OCI-LY3 (cell line): ENCODE data around the gene GGT1.

Experiments
- H2AFZ ChIP-seq: fragments of 200-600, 300-600 bp; shearing (Covaris generic); 2 replicates; pipeline ENCODE4 v1.6.0; 2014; ENCODE audit warnings: antibody characterized with exemption, low read depth, low read length
- H3K27ac ChIP-seq: fragments of 200-600, 300-600 bp; sonication (generic); 2 replicates; pipeline ENCODE4 v1.5.1; 2014; ENCODE audit warnings: mild to moderate bottlenecking, low read length, moderate library complexity, mixed read lengths
- H3K27me3 ChIP-seq: fragments of 200-600, 300-600 bp; sonication (generic); 2 replicates; pipeline ENCODE4 v1.6.1; 2014; ENCODE audit warnings: low read depth, low read length, mixed read lengths
- H3K36me3 ChIP-seq: fragments of 200-600, 300-600 bp; sonication (generic); replicated peaks from 2 replicates; pipeline ENCODE3; 2014; ENCODE audit warnings: low read depth, low read length, mixed read lengths
- H3K4me1 ChIP-seq: fragments of 300-600, 200-600 bp; sonication (generic); 2 replicates; pipeline ENCODE4 v1.6.1; 2014; ENCODE audit warnings: low read length, mixed read lengths
- H3K4me2 ChIP-seq: fragments of 200-600, 300-600 bp; sonication (generic); 2 replicates; pipeline ENCODE4 v1.6.1; 2014; ENCODE audit warnings: low read length, mixed read lengths
- H3K4me3 ChIP-seq: fragments of 300-600, 200-600 bp; sonication (generic); 2 replicates; pipeline ENCODE4 v1.5.1; 2014; ENCODE audit warnings: antibody characterized with exemption, mild to moderate bottlenecking, low read length, moderate library complexity
- H3K79me2 ChIP-seq: fragments of 300-600, 200-600 bp; shearing (Covaris generic); 2 replicates; pipeline ENCODE4 v1.6.1; 2014; ENCODE audit warnings: mild to moderate bottlenecking, low read length, mixed read lengths
- H3K9ac ChIP-seq: fragments of 300-600, 200-600 bp; shearing (Covaris generic); 2 replicates; pipeline ENCODE4 v1.6.0; 2014; ENCODE audit warnings: mild to moderate bottlenecking, low read length, moderate library complexity
- H3K9me3 ChIP-seq: fragments of 200-600, 300-600 bp; shearing (Covaris generic); 2 replicates; pipeline ENCODE4 v1.6.1; 2014; ENCODE audit warnings: low read length, mixed read lengths; ENCODE audit not compliant: insufficient read depth
- H4K20me1 ChIP-seq: fragments of 200-600, 300-600 bp; sonication (generic); 2 replicates; pipeline ENCODE4 v1.6.1; 2016; ENCODE audit warnings: low read length, mixed read lengths; ENCODE audit not compliant: insufficient read depth
- EZH2phosphoT487 ChIP-seq: fragments of 200-600 bp; shearing (Covaris generic); IDR thresholded peaks from 2 replicates; pipeline ENCODE4 v1.6.1; 2018; ENCODE audit warnings: antibody characterized with exemption, mixed run types, low read depth
- TF ChIP-seq, protein P1 (sequence below): fragments of 200-600, 300-600 bp; sonication (generic); IDR thresholded peaks from 2 replicates; pipeline ENCODE4 v1.5.1; 2014; ENCODE audit warnings: antibody characterized with exemption, low read length, low read depth

Gene GGT1

GRCh38 chr22:24565077-24565476 lies 37.9 kb upstream of the GGT1 start:
- Histone ChIP-seq H3K36me3 (peaks cover 63% of the 10 kb centered on the region), H4K20me1 (peaks cover 54% of the 10 kb centered on the region), H3K27me3 (no peaks in the 10 kb centered on the region), H3K4me2 (no peak overlapping the region), H3K27ac (no peak overlapping the region), H3K9me3 (no peaks in the 10 kb centered on the region), H2AFZ (no peak overlapping the region), H3K4me3 (no peak overlapping the region), H3K9ac (no peak overlapping the region), H3K79me2 (peaks cover 92% of the 10 kb centered on the region), H3K4me1 (no peaks in the 10 kb centered on the region)
- no peak for TF ChIP-seq EZH2phosphoT487
- TF ChIP-seq, protein P1, sequence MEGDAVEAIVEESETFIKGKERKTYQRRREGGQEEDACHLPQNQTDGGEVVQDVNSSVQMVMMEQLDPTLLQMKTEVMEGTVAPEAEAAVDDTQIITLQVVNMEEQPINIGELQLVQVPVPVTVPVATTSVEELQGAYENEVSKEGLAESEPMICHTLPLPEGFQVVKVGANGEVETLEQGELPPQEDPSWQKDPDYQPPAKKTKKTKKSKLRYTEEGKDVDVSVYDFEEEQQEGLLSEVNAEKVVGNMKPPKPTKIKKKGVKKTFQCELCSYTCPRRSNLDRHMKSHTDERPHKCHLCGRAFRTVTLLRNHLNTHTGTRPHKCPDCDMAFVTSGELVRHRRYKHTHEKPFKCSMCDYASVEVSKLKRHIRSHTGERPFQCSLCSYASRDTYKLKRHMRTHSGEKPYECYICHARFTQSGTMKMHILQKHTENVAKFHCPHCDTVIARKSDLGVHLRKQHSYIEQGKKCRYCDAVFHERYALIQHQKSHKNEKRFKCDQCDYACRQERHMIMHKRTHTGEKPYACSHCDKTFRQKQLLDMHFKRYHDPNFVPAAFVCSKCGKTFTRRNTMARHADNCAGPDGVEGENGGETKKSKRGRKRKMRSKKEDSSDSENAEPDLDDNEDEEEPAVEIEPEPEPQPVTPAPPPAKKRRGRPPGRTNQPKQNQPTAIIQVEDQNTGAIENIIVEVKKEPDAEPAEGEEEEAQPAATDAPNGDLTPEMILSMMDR: no peak

GRCh38 chr22:24566899-24567511 lies 36.0 kb upstream of the GGT1 start:
- Histone ChIP-seq H3K4me3 (no peak overlapping the region), H4K20me1 (peaks cover 48% of the 10 kb centered on the region), H3K27ac (no peak overlapping the region), H3K4me1 (no peaks in the 10 kb centered on the region), H3K9ac (no peak overlapping the region), H3K9me3 (no peaks in the 10 kb centered on the region), H3K27me3 (no peaks in the 10 kb centered on the region), H3K36me3 (peaks cover 67% of the 10 kb centered on the region), H3K4me2 (no peak overlapping the region), H2AFZ (no peak overlapping the region), H3K79me2 (peaks cover 73% of the 10 kb centered on the region)
- TF ChIP-seq EZH2phosphoT487: no peak
- TF ChIP-seq, protein P1: no peak

- peaks cover 68% of the 10 kb centered on the region for H3K36me3 ChIP-seq
These were observed 35.3 kb upstream of the GGT1 start for GRCh38 chr22:24567668-24568067.

DNA sequence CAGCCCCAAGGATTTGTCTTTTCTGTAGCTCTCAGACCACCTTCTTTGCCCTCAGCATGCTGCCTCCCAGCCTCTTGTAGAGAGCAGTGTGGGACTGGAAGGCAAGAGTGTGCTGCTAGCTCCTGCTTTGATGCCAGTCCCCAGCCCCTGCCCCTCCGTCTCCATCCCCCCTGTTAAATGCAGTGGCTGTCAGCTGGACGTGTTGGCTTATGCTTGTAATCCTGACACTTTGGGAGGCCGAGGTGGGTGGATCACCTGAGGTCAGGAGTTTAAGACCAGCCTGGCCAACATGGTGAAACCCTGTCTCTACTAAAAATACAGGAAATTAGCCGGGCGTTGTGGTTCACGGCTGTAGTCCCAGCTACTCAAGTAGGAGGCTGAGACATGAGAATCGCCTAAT lies 31.7 kb upstream of the GGT1 start:
- H3K4me3 ChIP-seq: no peak overlapping the region
- H3K9ac ChIP-seq: no peak overlapping the region
- H2AFZ ChIP-seq: no peak overlapping the region
- H3K9me3 ChIP-seq: no peaks in the 10 kb centered on the region
- peaks cover 73% of the 10 kb centered on the region for H3K36me3 ChIP-seq
- peaks cover 10% of the 10 kb centered on the region for H4K20me1 ChIP-seq
- no peak overlapping the region for H3K4me2 ChIP-seq
- TF ChIP-seq, protein P1: no peak
- no peak for TF ChIP-seq EZH2phosphoT487
- no peak overlapping the region for H3K27ac ChIP-seq
- peaks cover 30% of the 10 kb centered on the region for H3K79me2 ChIP-seq
- H3K4me1 ChIP-seq: no peaks in the 10 kb centered on the region
- H3K27me3 ChIP-seq: no peaks in the 10 kb centered on the region

More at GRCh38 chr22:24567668-24568067, 35.3 kb upstream of the GGT1 start:
- Histone ChIP-seq H3K9ac (no peak overlapping the region), H3K4me3 (no peak overlapping the region), H3K4me1 (no peaks in the 10 kb centered on the region), H3K79me2 (peaks cover 66% of the 10 kb centered on the region), H3K27ac (no peak overlapping the region), H2AFZ (no peak overlapping the region), H3K4me2 (no peak overlapping the region), H4K20me1 (peaks cover 44% of the 10 kb centered on the region), H3K27me3 (no peaks in the 10 kb centered on the region), H3K9me3 (no peaks in the 10 kb centered on the region)
- TF ChIP-seq, protein P1: no peak
- TF ChIP-seq EZH2phosphoT487: no peak
